OCI-LY1 (cell line): ENCODE data around the gene R3HCC1L.

ENCODE experiments used
- EZH2 ChIP-seq: fragments of 200-600 bp; sonication (generic), shearing (Covaris generic); IDR thresholded peaks from 2 replicates; pipeline ENCODE4 v1.8.0; 2017; ENCODE audit warnings: borderline replicate concordance, mixed run types, mild to moderate bottlenecking, antibody characterized with exemption, low read length, moderate library complexity, mixed read lengths
- TF ChIP-seq, protein P1 (sequence below): fragments of 200-600 bp; sonication (generic), shearing (Covaris generic); IDR thresholded peaks from 2 replicates; pipeline ENCODE4 v1.5.1; 2017; ENCODE audit warnings: mild to moderate bottlenecking, antibody characterized with exemption, low read length, moderate library complexity, mixed read lengths

DNA sequence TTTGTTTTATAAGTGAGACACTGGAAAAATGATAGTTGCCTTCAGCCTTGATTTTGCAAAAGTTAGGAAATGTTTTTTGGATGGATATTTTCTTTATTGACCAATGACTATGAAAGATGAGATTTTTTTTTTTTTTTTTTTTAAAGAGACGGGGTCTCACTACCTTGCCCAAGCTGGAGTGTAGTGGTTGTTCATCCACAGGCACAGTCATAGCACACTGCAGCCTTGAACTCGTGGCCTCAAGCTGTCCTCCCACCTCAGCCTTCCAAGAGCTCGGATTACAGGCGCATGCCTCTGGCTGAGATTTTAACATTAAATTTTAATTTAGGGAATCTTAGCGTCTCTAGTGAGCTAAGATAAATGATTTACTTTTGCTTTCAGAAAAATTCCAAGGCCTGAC, 67.3 kb downstream of the R3HCC1L start:
- TF ChIP-seq, protein P1, sequence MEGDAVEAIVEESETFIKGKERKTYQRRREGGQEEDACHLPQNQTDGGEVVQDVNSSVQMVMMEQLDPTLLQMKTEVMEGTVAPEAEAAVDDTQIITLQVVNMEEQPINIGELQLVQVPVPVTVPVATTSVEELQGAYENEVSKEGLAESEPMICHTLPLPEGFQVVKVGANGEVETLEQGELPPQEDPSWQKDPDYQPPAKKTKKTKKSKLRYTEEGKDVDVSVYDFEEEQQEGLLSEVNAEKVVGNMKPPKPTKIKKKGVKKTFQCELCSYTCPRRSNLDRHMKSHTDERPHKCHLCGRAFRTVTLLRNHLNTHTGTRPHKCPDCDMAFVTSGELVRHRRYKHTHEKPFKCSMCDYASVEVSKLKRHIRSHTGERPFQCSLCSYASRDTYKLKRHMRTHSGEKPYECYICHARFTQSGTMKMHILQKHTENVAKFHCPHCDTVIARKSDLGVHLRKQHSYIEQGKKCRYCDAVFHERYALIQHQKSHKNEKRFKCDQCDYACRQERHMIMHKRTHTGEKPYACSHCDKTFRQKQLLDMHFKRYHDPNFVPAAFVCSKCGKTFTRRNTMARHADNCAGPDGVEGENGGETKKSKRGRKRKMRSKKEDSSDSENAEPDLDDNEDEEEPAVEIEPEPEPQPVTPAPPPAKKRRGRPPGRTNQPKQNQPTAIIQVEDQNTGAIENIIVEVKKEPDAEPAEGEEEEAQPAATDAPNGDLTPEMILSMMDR: no peak
- no peak for TF ChIP-seq EZH2
